Measurements from ENCODE around the gene FGD1.

Gene FGD1

DNA sequence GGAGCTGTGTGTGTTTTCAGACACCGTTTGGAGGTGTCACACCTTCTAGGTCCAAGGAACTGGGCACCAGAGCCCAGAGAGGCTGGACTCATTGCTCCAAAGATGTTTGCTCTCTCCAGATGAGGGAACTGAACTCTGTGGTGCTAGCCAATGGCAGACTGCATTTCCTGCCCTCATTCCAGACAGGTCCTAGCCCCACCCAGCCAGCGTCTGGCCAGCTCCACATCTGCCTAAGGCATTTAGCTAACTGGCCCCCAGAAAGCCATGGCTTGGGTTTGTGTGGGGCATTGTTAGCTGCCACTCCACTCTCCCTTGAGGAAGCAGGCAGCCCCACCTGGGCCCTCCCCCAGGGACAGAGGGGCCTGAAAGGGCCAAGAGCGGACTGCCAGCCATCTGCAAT, 11.4 kb downstream of the FGD1 start:
- no peak for DNase-seq (ENCODE audit: low read depth)
- H3K4me3 ChIP-seq (replicated peaks; ENCODE audit: low read depth, low read length), result no peak overlapping the region
- TF ChIP-seq, protein P1, sequence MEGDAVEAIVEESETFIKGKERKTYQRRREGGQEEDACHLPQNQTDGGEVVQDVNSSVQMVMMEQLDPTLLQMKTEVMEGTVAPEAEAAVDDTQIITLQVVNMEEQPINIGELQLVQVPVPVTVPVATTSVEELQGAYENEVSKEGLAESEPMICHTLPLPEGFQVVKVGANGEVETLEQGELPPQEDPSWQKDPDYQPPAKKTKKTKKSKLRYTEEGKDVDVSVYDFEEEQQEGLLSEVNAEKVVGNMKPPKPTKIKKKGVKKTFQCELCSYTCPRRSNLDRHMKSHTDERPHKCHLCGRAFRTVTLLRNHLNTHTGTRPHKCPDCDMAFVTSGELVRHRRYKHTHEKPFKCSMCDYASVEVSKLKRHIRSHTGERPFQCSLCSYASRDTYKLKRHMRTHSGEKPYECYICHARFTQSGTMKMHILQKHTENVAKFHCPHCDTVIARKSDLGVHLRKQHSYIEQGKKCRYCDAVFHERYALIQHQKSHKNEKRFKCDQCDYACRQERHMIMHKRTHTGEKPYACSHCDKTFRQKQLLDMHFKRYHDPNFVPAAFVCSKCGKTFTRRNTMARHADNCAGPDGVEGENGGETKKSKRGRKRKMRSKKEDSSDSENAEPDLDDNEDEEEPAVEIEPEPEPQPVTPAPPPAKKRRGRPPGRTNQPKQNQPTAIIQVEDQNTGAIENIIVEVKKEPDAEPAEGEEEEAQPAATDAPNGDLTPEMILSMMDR (IDR thresholded peaks at IDR 0.05; ENCODE audit: low read length, missing control alignments), result no peak

DNA sequence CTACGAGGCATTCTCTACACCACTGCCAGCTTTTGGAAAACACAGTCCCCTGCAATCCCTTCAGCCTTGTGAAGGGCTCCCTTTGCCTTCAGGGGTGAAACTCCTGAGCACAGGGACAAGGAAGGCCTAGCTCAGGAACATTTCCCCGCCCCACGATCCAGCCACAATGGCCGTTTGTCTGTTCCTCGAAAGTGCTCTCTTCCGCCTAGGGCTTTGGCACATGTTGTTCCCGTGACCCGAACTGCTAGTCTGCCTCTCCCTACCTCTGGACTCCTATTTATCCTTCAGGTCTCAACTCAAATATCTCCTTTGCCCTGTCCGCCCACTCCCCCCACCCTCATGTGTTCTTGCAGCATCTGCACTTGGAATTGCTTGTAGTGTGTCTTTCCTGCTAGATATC, 12.1 kb downstream of the FGD1 start:
- no peak for DNase-seq (ENCODE audit: low read depth)
- TF ChIP-seq, protein P1 (IDR thresholded peaks at IDR 0.05; ENCODE audit: low read length, missing control alignments), result no peak
- H3K4me3 ChIP-seq (replicated peaks; ENCODE audit: low read depth, low read length), result no peak overlapping the region

DNA sequence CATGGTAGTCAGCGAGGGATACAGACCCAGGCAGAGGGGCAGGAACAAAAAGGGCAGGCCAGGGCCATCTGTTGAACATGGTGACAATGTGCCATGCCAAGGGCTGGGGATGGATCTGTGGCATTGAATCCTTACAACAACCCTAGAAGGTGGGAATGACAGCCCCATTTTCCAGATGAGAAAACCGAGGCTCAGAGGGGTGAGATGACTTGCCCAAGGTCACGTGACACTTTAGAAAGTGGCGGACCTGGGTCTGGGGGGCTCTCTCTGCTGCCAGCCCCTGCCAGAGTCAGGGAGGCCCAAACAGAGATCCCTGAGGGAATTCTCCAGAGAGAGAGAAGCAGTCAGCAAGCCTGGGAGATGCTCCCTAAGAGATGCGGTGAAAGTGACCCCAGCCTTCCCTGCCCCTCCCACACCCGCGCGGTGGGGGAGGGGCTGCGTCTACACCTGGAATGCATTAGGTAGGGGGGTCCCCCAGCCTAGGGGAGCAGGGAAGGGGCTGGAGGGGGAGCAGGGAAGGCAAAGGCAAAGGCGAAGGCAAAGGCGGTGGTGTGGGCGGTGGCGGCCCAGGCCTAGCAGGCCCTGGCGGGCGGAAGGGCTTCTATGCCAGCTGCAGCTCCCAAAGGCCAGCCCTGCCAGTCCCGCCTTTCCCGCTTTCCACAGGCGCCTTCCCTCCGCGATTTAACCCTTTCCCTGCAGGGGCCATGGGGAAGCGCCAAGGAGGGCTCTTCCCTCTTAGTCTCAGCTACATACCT, 13.0 kb downstream of the FGD1 start:
- no peak for DNase-seq (ENCODE audit: low read depth)
- TF ChIP-seq, protein P1 (IDR thresholded peaks at IDR 0.05; ENCODE audit: low read length, missing control alignments), result no peak
- H3K4me3 ChIP-seq (replicated peaks; ENCODE audit: low read depth, low read length), result no peak overlapping the region

DNA sequence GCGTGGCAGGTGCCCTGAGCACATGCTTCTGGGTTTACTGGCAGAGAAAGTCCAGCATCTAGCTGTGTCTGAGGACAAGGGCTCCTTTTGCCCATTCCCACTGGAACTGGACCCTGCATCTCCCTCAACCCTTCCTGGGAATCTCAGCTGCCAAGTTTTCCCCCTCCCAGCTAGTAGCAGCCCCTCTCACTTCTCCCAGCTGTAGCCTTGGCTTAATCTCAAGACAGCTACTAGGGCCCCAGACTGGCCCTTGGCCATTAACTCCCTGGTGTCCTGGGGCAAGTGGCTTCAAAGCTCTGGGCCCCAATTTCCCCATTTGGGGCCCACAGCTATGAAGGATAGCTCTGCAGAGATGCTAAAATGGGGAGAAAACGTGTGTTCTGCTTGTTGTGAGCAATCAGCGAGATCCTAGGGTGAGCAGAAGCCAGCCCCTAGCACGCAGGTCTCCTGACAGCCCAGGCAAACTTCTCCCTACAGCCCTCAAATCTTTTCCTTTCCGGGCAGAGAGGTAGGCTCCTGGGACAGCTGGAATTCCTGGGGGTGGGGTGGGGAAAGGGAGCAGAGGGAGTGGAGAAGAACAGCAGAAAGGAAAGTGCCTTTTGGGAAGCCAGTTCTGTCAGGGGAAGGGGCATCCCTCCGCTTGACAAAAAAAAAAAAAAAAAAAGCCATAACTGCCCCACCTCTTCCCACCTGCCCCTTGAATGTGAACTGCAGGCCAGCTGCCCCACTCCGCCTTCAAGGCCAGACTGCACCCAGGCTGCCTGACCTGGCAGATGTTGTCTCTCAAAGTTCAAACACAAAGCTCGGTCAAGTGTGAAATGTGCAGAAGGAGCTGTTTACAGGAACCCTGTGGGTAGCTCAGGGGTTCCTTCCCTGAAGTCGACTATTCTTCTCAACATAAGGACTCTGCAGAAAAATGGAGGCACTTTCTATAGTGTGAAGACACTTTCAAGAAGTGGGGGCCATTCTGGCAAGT, 16.6 kb downstream of the FGD1 start:
- DNase-seq (ENCODE audit: low read depth), result no peak
- H3K4me3 ChIP-seq (replicated peaks; ENCODE audit: low read depth, low read length), result no peak overlapping the region
- TF ChIP-seq, protein P1 (IDR thresholded peaks at IDR 0.05; ENCODE audit: low read length, missing control alignments), result no peak

DNA sequence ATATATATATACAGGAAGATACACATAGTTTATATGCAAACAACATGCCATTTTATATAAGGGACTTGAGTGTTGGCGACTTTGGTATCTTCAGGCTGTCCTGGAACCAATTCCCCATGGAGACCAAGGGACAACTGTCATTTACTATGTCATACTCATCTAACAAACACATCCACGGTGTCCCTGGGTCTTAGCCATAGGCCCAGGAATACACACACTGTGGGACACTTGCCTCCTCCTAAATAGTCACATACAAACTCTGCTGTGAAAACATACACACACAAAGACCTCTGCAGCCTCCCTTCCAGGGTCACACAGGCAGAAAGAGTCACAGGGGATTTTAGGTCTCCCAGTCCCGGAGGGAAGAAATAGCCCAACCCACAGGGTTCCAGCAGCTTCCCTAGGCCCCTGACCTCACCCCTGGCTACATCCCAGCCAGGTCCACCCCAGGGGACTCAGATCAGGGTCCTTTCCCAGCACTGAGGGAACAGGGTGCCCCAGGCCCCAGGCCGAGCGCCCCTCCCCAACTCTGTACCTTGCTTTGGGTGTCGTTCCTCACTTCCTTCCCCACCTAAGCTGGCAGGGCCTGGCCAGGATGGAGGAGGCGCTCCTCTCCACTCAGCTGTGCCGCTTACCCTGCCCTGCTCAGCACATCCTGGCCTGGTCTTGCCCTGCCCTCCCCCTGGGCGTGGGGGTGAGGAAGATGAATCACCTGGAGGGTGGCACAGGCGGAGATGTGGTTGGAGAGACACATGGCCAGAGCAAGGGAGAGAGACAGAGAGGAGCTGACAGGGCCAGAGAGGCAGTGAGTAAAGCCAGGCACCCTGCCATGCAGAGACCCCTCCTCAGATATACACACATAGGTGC, 21.8 kb downstream of the FGD1 start:
- TF ChIP-seq, protein P1 (IDR thresholded peaks at IDR 0.05; ENCODE audit: low read length, missing control alignments), result no peak
- DNase-seq (ENCODE audit: low read depth), result no peak

DNA sequence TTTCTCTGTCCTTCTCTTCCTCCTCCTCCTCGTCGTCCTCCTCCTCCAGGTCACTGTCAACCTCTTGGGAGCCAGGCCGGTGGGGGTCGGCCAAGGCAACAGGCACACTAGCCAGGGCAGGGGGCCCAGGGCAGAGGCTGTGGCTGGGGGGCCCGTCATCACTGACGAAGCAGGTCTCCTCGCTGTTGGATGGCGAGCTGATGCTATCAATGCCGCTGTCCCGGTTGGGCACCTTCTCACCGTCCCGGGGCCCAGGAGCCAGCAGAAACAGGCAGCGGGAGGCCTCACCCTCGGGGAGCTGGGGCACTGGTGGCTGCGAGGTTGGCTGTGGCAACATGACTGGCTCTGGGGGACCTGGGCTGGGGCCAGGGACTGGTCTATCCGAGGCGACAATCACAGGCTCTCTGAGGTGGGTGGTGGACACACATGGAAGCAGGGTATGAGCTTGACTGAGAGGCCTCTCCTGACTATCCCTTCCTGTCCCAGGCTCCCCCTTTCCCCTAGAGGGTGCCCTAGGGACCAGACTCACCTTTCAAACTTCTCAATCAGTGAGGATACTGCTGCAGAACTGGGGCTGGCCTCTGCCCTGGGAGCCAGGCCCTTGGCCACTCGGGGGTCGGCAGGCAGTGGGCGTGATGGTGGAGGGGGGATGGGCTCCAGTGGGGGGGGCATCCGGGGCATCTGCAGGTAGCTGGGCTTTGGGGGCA, 25.8 kb downstream of the FGD1 start:
- H3K4me3 ChIP-seq (replicated peaks; ENCODE audit: low read depth, low read length), result no peak overlapping the region
- TF ChIP-seq, protein P1 (IDR thresholded peaks at IDR 0.05; ENCODE audit: low read length, missing control alignments), result no peak
- no peak for DNase-seq (ENCODE audit: low read depth)

More for the DNA sequence above, 21.8 kb downstream of the FGD1 start:
- H3K4me3 ChIP-seq (replicated peaks; ENCODE audit: low read depth, low read length), result no peak overlapping the region
